Measurements from ENCODE around the gene SLC49A4. TPM values are rescaled to one million over a fixed set of nuclear protein-coding genes. Genes with fewer than 3 reads are reported as not detected.

SLC49A4 gene
- total RNA-seq, 4 donors from 2014 or later: 9.7 to 26.9 (median 19.4) TPM

- DNase-seq: no peak
- no peak for TF ChIP-seq POLR2A (IDR thresholded peaks at IDR 0.05)
- TF ChIP-seq, protein P1, sequence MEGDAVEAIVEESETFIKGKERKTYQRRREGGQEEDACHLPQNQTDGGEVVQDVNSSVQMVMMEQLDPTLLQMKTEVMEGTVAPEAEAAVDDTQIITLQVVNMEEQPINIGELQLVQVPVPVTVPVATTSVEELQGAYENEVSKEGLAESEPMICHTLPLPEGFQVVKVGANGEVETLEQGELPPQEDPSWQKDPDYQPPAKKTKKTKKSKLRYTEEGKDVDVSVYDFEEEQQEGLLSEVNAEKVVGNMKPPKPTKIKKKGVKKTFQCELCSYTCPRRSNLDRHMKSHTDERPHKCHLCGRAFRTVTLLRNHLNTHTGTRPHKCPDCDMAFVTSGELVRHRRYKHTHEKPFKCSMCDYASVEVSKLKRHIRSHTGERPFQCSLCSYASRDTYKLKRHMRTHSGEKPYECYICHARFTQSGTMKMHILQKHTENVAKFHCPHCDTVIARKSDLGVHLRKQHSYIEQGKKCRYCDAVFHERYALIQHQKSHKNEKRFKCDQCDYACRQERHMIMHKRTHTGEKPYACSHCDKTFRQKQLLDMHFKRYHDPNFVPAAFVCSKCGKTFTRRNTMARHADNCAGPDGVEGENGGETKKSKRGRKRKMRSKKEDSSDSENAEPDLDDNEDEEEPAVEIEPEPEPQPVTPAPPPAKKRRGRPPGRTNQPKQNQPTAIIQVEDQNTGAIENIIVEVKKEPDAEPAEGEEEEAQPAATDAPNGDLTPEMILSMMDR (IDR thresholded peaks at IDR 0.05): no peak
- intact Hi-C loops (cut with DNase I; ENCODE audit: low total_unique reads): no loop called here
- Histone ChIP-seq H3K27me3 (no peaks in the 10 kb centered on the region), H3K4me1 (no peaks in the 10 kb centered on the region), H3K36me3 (no peaks in the 10 kb centered on the region), H3K9me3 (no peaks in the 10 kb centered on the region), H3K27ac (no peak overlapping the region), H3K4me3 (no peak overlapping the region)
Observed at GRCh38 chr3:122774564-122774963, 20.3 kb upstream of the SLC49A4 start.

- no peaks in the 10 kb centered on the region for H3K36me3 ChIP-seq
- no peak for TF ChIP-seq POLR2A (IDR thresholded peaks at IDR 0.05)
- TF ChIP-seq, protein P1 (IDR thresholded peaks at IDR 0.05): no peak
- no peak for DNase-seq
- no peaks in the 10 kb centered on the region for H3K4me1 ChIP-seq
- no peaks in the 10 kb centered on the region for H3K27me3 ChIP-seq
- H3K4me3 ChIP-seq: no peak overlapping the region
- no peak overlapping the region for H3K27ac ChIP-seq
- no peaks in the 10 kb centered on the region for H3K9me3 ChIP-seq
- intact Hi-C loops (cut with DNase I; ENCODE audit: low total_unique reads): no loop called here
Observed at GRCh38 chr3:122776675-122777468, 18.0 kb upstream of the SLC49A4 start.

GRCh38 chr3:122777563-122777962, 17.3 kb upstream of the SLC49A4 start:
- TF ChIP-seq, protein P1 (IDR thresholded peaks at IDR 0.05): no peak
- no peak for TF ChIP-seq POLR2A (IDR thresholded peaks at IDR 0.05)
- Histone ChIP-seq H3K9me3 (no peaks in the 10 kb centered on the region), H3K4me1 (no peaks in the 10 kb centered on the region), H3K4me3 (no peak overlapping the region), H3K27me3 (no peaks in the 10 kb centered on the region), H3K36me3 (no peaks in the 10 kb centered on the region), H3K27ac (no peak overlapping the region)
- no peak for DNase-seq
- intact Hi-C loops (cut with DNase I; ENCODE audit: low total_unique reads): no loop called here

- H3K9me3 ChIP-seq: no peaks in the 10 kb centered on the region
- H3K27ac ChIP-seq: no peak overlapping the region
- intact Hi-C loops (cut with DNase I; ENCODE audit: low total_unique reads): no loop called here
- DNase-seq: no peak
- H3K4me1 ChIP-seq: no peaks in the 10 kb centered on the region
- TF ChIP-seq, protein P1 (IDR thresholded peaks at IDR 0.05): no peak
- no peak for TF ChIP-seq POLR2A (IDR thresholded peaks at IDR 0.05)
- H3K36me3 ChIP-seq: no peaks in the 10 kb centered on the region
- no peaks in the 10 kb centered on the region for H3K27me3 ChIP-seq
- H3K4me3 ChIP-seq: no peak overlapping the region
Observed at GRCh38 chr3:122782804-122783203, 12.1 kb upstream of the SLC49A4 start.

DNA sequence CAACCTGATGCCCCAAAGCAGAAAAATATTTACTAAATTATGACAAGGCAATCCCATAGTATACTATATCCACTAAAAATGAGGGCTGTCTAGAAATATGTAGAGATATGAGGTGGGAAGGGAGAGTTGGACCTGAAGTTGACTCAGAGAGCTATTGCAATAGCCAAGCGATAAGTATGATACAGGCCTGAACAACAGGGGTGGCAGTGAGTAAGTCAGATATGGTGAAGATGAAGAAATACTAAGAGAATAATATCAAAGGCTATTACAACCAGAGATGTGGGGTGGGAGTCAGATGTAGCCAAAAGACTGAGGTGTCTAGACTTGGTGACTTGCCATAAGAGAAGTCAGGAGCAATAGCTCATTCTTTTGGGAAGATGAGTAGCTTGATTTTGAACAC, 10.4 kb upstream of the SLC49A4 start:
- no peaks in the 10 kb centered on the region for H3K9me3 ChIP-seq
- H3K4me3 ChIP-seq: no peak overlapping the region
- H3K36me3 ChIP-seq: no peaks in the 10 kb centered on the region
- intact Hi-C loops (cut with DNase I; ENCODE audit: low total_unique reads): no loop called here
- H3K4me1 ChIP-seq: no peaks in the 10 kb centered on the region
- TF ChIP-seq, protein P1 (IDR thresholded peaks at IDR 0.05): no peak
- no peak for TF ChIP-seq POLR2A (IDR thresholded peaks at IDR 0.05)
- no peaks in the 10 kb centered on the region for H3K27me3 ChIP-seq
- no peak for DNase-seq
- H3K27ac ChIP-seq: no peak overlapping the region
